Loucy (cell line): ENCODE results near the gene PYGB.

ENCODE experiments used
- CTCF ChIP-seq: fragments of 200-600 bp; sonication (generic); conservative IDR thresholded peaks from 2 replicates; pipeline ENCODE4 v1.5.1; 2014; ENCODE audit warnings: mild to moderate bottlenecking, antibody characterized with exemption, low read length
- EZH2phosphoT487 ChIP-seq: fragments of 200-600 bp; IDR thresholded peaks from 2 replicates; pipeline ENCODE4 v1.6.1; 2018; ENCODE audit warnings: antibody characterized with exemption, mild to moderate bottlenecking, moderate library complexity, borderline replicate concordance

DNA sequence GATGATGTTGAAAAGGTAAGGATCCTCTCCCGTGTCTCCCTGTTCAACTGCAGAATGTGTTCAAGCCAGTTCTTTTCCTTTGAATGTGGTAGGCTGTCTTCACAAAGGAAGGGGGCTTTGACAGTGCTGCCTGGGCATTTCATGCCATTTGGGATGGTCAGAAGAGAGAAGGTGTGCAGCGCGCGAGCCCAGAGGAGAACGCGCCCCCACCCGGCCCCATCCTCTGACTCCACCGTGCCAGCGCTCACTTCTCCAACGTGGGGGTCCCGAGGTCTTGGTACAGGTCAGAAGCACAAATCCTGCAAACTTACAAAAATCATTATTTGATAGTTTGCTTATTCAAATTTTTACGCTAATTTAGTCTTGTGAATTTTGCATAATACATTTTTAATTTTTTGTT is 38.0 kb upstream of the PYGB start:
- no peak for TF ChIP-seq CTCF
- TF ChIP-seq EZH2phosphoT487 = no peak
